ENCODE data around the gene YOD1. TPM values are rescaled to one million over a fixed set of nuclear protein-coding genes. Genes with fewer than 3 reads are reported as not detected.
A peak's percentile ranks its signal among the peaks of the same experiment; 100 is the strongest.

The YOD1 gene
- total and polyA plus RNA-seq, 4 experiments from 2014 or later, result 0.47 to 10.0 (median 5.1) TPM

- ChIA-PET CTCF (ENCODE audit: partially characterized antibody) (interaction anchor here (0.5 to 1.9 kb wide), 2 partner anchors 45 to 435 kb away, joined by 3 to 4 read pairs; no protein-coding TSS in a partner anchor), POLR2A (ENCODE audit: partially characterized antibody) (no interaction called here)
- Mint-ChIP-seq H3K4me3 (no peak overlapping the region), H3K9me3 (no peaks in the 10 kb centered on the region), H3K27me3 (peaks cover 2 to 7% of the 10 kb centered on the region in 2 donors), H3K36me3 (peaks cover 5 to 11% of the 10 kb centered on the region in 2 donors), H3K27ac (no peak overlapping the region), H3K4me1 (peaks cover 0 to 11% (median 2%) of the 10 kb centered on the region in 4 donors)
- DNase-seq, result no peak
- H3K27ac ChIP-seq (ENCODE audit: low read depth, low read length), result no peak overlapping the region
- peaks cover under 1% of the 10 kb centered on the region for H3K4me1 ChIP-seq (ENCODE audit: insufficient read depth, low read length)
- no peaks in the 10 kb centered on the region for H3K9me3 ChIP-seq (ENCODE audit: control insufficient read depth in 1 of 2, low read length in 2 of 2)
- H3K4me3 ChIP-seq (ENCODE audit: low read length in 2 of 2), result no peak overlapping the region
- H3K27me3 ChIP-seq (ENCODE audit: insufficient read depth, low read length), result no peaks in the 10 kb centered on the region
- no peaks in the 10 kb centered on the region for H3K36me3 ChIP-seq (ENCODE audit: insufficient read depth, low read length)
- intact Hi-C loops (cut with micrococcal nuclease), result no loop called here
Observed at GRCh38 chr1:207039380-207040180, 11.4 kb downstream of the YOD1 start.

GRCh38 chr1:207036865-207037264 lies 14.1 kb downstream of the YOD1 start:
- ChIA-PET POLR2A (ENCODE audit: partially characterized antibody) (no interaction called here), CTCF (ENCODE audit: partially characterized antibody) (no interaction called here)
- Histone ChIP-seq H3K4me1 (ENCODE audit: insufficient read depth, low read length) (no peaks in the 10 kb centered on the region), H3K9me3 (ENCODE audit: control insufficient read depth in 1 of 2, low read length in 2 of 2) (no peaks in the 10 kb centered on the region), H3K36me3 (ENCODE audit: insufficient read depth, low read length) (no peaks in the 10 kb centered on the region), H3K4me3 (ENCODE audit: low read length in 2 of 2) (no peak overlapping the region), H3K27me3 (ENCODE audit: insufficient read depth, low read length) (peaks cover 6% of the 10 kb centered on the region), H3K27ac (ENCODE audit: low read depth, low read length) (no peak overlapping the region)
- Mint-ChIP-seq H3K27me3 (peaks cover 12 to 23% of the 10 kb centered on the region in 2 donors), H3K36me3 (no peaks in the 10 kb centered on the region), H3K4me3 (no peak overlapping the region), H3K4me1 (no peaks in the 10 kb centered on the region), H3K27ac (no peak overlapping the region), H3K9me3 (no peaks in the 10 kb centered on the region)
- no peak for DNase-seq
- intact Hi-C loops (cut with micrococcal nuclease), result no loop called here

GRCh38 chr1:207035877-207036551 lies 15.0 kb downstream of the YOD1 start:
- Histone ChIP-seq H3K36me3 (ENCODE audit: insufficient read depth, low read length) (no peaks in the 10 kb centered on the region), H3K27me3 (ENCODE audit: insufficient read depth, low read length) (peaks cover 6% of the 10 kb centered on the region), H3K4me3 (ENCODE audit: low read length in 2 of 2) (no peak overlapping the region), H3K4me1 (ENCODE audit: insufficient read depth, low read length) (no peaks in the 10 kb centered on the region), H3K27ac (ENCODE audit: low read depth, low read length) (no peak overlapping the region), H3K9me3 (ENCODE audit: control insufficient read depth in 1 of 2, low read length in 2 of 2) (no peaks in the 10 kb centered on the region)
- intact Hi-C loops (cut with micrococcal nuclease), result no loop called here
- H3K4me1 Mint-ChIP-seq, result no peaks in the 10 kb centered on the region
- ChIA-PET CTCF (ENCODE audit: partially characterized antibody) (no interaction called here), POLR2A (ENCODE audit: partially characterized antibody) (no interaction called here)
- DNase-seq, result no peak
- H3K27ac Mint-ChIP-seq, result no peak overlapping the region
- H3K36me3 Mint-ChIP-seq, result no peaks in the 10 kb centered on the region
- no peak overlapping the region for H3K4me3 Mint-ChIP-seq
- H3K9me3 Mint-ChIP-seq, result no peaks in the 10 kb centered on the region
- H3K27me3 Mint-ChIP-seq, result peaks cover 18 to 24% of the 10 kb centered on the region in 2 donors

- intact Hi-C loops (cut with micrococcal nuclease), result no loop called here
- POLR2A ChIA-PET (ENCODE audit: partially characterized antibody), result no interaction called here
- Histone ChIP-seq H3K4me3 (ENCODE audit: low read length in 2 of 2) (no peak overlapping the region), H3K36me3 (ENCODE audit: insufficient read depth, low read length) (no peaks in the 10 kb centered on the region), H3K27ac (ENCODE audit: low read depth, low read length) (no peak overlapping the region), H3K27me3 (ENCODE audit: insufficient read depth, low read length) (peaks cover 6% of the 10 kb centered on the region), H3K4me1 (ENCODE audit: insufficient read depth, low read length) (no peaks in the 10 kb centered on the region), H3K9me3 (ENCODE audit: control insufficient read depth in 1 of 2, low read length in 2 of 2) (no peaks in the 10 kb centered on the region)
- no peaks in the 10 kb centered on the region for H3K36me3 Mint-ChIP-seq
- peaks cover 22 to 31% of the 10 kb centered on the region in 2 donors for H3K27me3 Mint-ChIP-seq
- no peak overlapping the region for H3K4me3 Mint-ChIP-seq
- CTCF ChIA-PET (ENCODE audit: partially characterized antibody), result no interaction called here
- H3K27ac Mint-ChIP-seq, result no peak overlapping the region
- no peaks in the 10 kb centered on the region for H3K9me3 Mint-ChIP-seq
- no peaks in the 10 kb centered on the region for H3K4me1 Mint-ChIP-seq
- DNase-seq, result no peak
Observed at GRCh38 chr1:207034998-207035397, 16.0 kb downstream of the YOD1 start.

- peaks cover 8% of the 10 kb centered on the region for H3K27me3 ChIP-seq (ENCODE audit: insufficient read depth, low read length)
- H3K4me1 ChIP-seq (ENCODE audit: insufficient read depth, low read length), result no peaks in the 10 kb centered on the region
- no peaks in the 10 kb centered on the region for H3K36me3 ChIP-seq (ENCODE audit: insufficient read depth, low read length)
- H3K9me3 Mint-ChIP-seq, result no peaks in the 10 kb centered on the region
- no peaks in the 10 kb centered on the region for H3K4me1 Mint-ChIP-seq
- H3K4me3 Mint-ChIP-seq, result no peak overlapping the region
- ChIA-PET POLR2A (ENCODE audit: partially characterized antibody) (no interaction called here), CTCF (ENCODE audit: partially characterized antibody) (no interaction called here)
- peak overlapping the region in 1 of 7 donors; percentile 0 for H3K27ac Mint-ChIP-seq
- H3K27ac ChIP-seq (ENCODE audit: low read depth, low read length), result no peak overlapping the region
- H3K27me3 Mint-ChIP-seq, result peaks cover 26 to 36% of the 10 kb centered on the region in 2 donors
- H3K4me3 ChIP-seq (ENCODE audit: low read length in 2 of 2), result no peak overlapping the region
- H3K36me3 Mint-ChIP-seq, result no peaks in the 10 kb centered on the region
- no peak for DNase-seq
- intact Hi-C loops (cut with micrococcal nuclease), result no loop called here
- H3K9me3 ChIP-seq (ENCODE audit: control insufficient read depth in 1 of 2, low read length in 2 of 2), result no peaks in the 10 kb centered on the region
Observed at GRCh38 chr1:207034208-207034607, 16.8 kb downstream of the YOD1 start.

- no peak overlapping the region for H3K27ac Mint-ChIP-seq
- CTCF ChIA-PET (ENCODE audit: partially characterized antibody), result interaction anchor here (1.2 kb wide), 1 partner anchor 17 kb away, joined by 3 read pairs; no protein-coding TSS in a partner anchor
Observed at GRCh38 chr1:207033302-207033701, 17.7 kb downstream of the YOD1 start.

GRCh38 chr1:207032528-207033017 lies 18.4 kb downstream of the YOD1 start, which contains the start of gene C1orf116:
TSS of gene C1orf116 (minus strand) at chr1:207032756. CDS start at chr1:207027598, 5,158 bp downstream.
- DNase-seq, result no peak
- no peaks in the 10 kb centered on the region for H3K36me3 ChIP-seq (ENCODE audit: insufficient read depth, low read length)
- Mint-ChIP-seq H3K4me1 (no peaks in the 10 kb centered on the region), H3K36me3 (no peaks in the 10 kb centered on the region), H3K27me3 (peaks cover 34 to 43% of the 10 kb centered on the region in 2 donors), H3K27ac (no peak within 1 kb of the TSS), H3K9me3 (no peaks in the 10 kb centered on the region), H3K4me3 (no peak within 1 kb of the TSS)
- H3K9me3 ChIP-seq (ENCODE audit: control insufficient read depth in 1 of 2, low read length in 2 of 2), result no peaks in the 10 kb centered on the region
- peaks cover 14% of the 10 kb centered on the region for H3K27me3 ChIP-seq (ENCODE audit: insufficient read depth, low read length)
- ChIA-PET CTCF (ENCODE audit: partially characterized antibody) (interaction anchor here (1.0 to 1.2 kb wide), 3 partner anchors 18 to 28 kb away, joined by 3 read pairs; no protein-coding TSS in a partner anchor), POLR2A (ENCODE audit: partially characterized antibody) (interaction anchor here (1.2 kb wide), 1 partner anchor 20 kb away, joined by 3 read pairs; the partner anchor contains the start of gene PFKFB2)
- no peak within 1 kb of the TSS for H3K27ac ChIP-seq (ENCODE audit: low read depth, low read length)
- no peaks in the 10 kb centered on the region for H3K4me1 ChIP-seq (ENCODE audit: insufficient read depth, low read length)
- intact Hi-C loops (cut with micrococcal nuclease), result no loop called here
- no peak within 1 kb of the TSS for H3K4me3 ChIP-seq (ENCODE audit: low read length in 2 of 2)

More at GRCh38 chr1:207033302-207033701, 17.7 kb downstream of the YOD1 start:
- Histone ChIP-seq H3K4me1 (ENCODE audit: insufficient read depth, low read length) (no peaks in the 10 kb centered on the region), H3K4me3 (ENCODE audit: low read length in 2 of 2) (no peak overlapping the region), H3K27ac (ENCODE audit: low read depth, low read length) (no peak overlapping the region), H3K9me3 (ENCODE audit: control insufficient read depth in 1 of 2, low read length in 2 of 2) (no peaks in the 10 kb centered on the region), H3K36me3 (ENCODE audit: insufficient read depth, low read length) (no peaks in the 10 kb centered on the region), H3K27me3 (ENCODE audit: insufficient read depth, low read length) (peaks cover 10% of the 10 kb centered on the region)
- POLR2A ChIA-PET (ENCODE audit: partially characterized antibody), result no interaction called here
- intact Hi-C loops (cut with micrococcal nuclease), result no loop called here
- Mint-ChIP-seq H3K36me3 (no peaks in the 10 kb centered on the region), H3K9me3 (no peaks in the 10 kb centered on the region), H3K4me1 (no peaks in the 10 kb centered on the region), H3K27me3 (peaks cover 32 to 43% of the 10 kb centered on the region in 2 donors), H3K4me3 (no peak overlapping the region)
- no peak for DNase-seq
